Measurements from ENCODE around the gene AFTPH.

AFTPH gene

DNA sequence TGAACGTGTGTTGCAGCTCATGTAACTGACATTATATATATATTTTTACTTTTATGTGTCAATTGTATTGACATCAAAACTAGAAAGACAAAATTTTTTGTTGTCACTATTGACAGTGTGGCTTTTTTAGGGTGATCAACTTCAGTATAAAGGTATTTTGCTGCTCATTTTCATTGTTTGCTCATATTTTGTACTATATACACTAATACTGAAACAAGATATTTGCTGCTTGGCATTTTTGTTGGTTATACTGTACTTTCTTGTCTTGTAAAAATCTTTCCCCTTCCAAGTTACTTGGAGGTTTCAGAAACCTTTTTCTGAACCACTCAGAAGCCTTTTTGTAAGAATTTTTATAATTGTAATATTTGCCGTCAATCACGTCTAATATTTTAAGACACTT is 16.5 kb downstream of the AFTPH start:
- no peak for DNase-seq (ENCODE audit: low spot score)

DNA sequence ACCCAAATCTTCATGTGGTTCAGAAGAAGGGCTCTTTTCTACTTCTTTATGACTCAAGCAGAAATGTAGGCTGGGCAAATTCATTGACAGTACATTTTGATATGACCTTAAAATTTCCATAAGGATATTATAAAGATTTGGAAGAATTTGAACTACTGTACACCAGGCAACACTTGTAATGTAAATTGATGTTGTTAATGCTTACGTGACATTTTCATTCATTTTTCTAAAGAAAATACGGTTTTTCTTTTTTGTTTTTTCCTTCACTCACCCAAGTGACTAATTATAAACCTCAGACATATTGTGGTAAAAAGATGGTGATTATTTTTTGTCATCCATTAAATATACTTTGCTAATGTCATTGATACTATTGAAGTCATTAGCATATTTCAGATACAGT is 17.4 kb downstream of the AFTPH start:
- DNase-seq (ENCODE audit: low spot score) = no peak

DNA sequence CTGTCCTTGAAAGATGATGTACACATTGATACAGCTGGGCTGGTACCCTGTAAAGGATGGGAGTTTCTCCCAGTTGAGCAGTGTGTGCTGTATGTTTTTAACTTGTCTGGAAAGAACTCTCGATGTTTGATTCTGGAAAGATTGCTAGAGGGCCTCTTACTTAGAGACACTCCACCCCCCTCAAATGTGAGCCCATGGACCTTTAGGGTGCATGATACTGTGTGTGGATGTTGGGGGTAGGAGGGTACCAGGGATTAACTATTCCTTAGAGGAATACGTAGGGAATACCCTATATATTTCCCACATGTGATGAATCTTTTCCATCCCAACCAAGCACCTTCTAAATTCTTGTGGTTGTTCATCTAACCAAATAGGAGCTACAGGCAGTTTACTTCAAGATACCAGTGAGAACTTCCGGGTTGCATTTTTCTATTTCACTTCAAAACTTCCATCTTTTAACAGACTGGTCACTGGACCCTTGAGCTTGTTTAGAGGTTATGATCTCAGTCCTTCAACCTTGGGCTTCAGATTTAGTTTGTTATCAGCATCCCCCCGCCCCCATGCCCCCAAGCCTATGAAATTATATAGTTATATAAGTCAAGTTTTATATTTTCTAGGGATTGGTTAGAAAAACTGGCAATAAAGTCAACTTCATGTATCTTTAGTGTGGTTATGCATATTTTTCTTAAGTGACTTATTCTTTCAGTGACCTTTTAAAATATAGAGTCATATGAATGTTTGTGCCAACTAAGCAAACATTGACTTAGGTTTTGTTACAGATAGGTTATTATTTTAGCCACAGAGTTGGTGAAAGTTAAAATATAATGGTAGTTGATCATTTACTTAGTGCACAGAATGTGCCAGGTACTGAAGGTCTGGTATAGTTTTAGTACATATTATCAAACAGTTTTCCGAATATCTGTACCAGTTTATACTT is 18.2 kb downstream of the AFTPH start:
- DNase-seq (ENCODE audit: low spot score) = no peak

DNA sequence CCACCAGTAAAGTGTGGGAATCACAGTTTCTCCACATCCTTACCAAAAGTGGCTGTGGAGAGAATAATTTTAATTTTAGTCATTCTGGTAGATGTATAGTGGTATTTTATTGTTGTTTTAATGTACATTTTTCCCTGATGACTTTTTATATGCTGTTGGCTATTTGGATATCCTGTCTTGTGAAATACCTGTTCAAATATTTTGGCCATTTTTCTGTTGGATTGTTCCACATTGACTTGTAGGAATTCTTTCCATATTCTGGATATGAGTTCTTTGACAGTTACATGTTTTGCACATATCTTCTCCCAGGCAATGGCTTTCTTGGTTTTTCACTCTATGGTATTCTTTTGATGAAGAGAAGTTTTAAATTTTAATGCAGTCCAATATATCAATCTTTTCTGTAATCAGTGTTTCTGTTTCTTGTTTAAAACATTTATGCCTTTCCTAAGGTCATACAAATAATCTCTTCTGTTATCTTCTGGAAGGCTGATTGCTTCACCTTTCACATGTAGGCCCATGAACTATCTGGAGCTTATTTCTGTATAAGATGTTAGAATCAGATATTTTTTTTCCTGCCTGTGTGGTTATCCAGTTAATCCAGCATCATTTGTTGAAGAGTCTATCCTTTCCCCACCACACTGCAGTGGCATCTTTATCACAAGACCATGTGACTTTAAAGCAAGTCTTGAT is 19.0 kb downstream of the AFTPH start:
- no peak for DNase-seq (ENCODE audit: low spot score)

DNA sequence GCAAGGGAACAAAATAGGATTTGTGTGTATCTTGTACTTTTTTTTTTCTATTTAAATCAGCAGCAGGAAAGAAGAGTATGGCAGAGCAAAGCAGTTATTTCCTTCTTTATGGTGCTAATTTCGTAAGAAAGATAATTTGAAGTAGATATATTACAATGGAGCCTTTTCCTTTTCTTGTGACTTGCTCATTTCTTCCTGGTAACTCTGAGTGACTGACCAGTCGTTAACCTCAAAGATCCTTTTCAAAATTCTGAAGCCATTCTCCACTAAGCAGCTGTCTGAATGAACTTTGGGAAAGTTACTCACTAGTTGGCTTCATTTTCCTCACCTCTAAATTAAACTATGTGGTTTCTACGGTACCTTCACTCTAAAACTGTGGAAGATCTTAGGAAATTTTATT is 24.6 kb downstream of the AFTPH start:
- no peak for DNase-seq (ENCODE audit: low spot score)

DNA sequence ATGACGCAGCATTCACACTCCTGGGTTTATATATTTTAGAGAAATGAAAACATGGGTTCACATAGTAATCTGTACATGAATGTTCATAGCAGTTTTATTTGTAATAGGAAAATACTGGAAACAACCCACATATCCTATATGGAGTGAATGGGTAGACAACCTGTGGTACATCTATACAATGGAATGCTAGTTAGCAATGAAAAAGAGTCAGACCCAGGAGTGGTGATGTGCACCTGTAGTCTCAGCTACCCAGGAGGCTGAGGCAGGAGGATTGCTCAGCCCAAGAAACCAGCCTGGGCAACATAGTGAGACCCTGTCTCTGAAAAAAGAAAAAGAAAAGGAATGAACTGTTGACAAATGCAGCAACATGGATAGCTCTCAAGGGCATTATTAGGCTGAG is 25.9 kb downstream of the AFTPH start:
- DNase-seq (ENCODE audit: low spot score) = no peak

DNA sequence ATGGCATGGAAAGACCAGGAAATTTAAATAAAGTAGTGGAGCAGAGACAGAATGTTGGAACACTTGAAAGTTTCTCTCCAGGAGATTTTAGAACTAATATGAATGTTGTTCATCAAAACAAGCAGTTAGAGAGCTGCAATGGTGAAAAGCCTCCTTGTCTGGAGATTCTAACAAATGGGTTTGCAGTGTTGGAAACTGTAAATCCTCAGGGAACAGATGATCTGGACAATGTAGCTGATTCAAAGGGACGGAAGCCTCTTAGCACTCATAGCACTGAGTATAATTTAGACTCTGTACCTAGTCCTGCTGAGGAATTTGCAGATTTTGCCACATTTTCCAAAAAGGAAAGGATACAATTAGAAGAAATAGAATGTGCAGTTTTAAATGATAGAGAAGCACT is 27.7 kb downstream of the AFTPH start:
- DNase-seq (ENCODE audit: low spot score) = no peak

DNA sequence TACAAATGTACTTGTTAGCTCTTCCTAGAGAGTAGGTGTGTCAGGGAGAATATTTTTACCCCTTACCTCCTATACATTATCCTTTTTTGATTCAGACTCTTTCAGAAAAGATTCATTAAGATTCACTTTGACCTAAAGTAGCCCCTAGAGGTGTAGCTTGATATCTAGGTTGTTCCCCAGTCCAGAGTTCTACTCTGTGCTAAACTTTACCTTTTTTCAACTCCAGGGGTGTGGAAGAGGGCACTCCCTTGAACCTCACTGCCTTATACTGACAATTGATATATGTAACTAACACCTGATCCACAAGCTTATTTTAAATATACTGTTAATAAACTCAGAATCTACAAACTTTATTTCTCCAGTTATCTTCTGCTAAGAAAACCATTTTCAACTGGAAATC is 30.0 kb downstream of the AFTPH start:
- no peak for DNase-seq (ENCODE audit: low spot score)

DNA sequence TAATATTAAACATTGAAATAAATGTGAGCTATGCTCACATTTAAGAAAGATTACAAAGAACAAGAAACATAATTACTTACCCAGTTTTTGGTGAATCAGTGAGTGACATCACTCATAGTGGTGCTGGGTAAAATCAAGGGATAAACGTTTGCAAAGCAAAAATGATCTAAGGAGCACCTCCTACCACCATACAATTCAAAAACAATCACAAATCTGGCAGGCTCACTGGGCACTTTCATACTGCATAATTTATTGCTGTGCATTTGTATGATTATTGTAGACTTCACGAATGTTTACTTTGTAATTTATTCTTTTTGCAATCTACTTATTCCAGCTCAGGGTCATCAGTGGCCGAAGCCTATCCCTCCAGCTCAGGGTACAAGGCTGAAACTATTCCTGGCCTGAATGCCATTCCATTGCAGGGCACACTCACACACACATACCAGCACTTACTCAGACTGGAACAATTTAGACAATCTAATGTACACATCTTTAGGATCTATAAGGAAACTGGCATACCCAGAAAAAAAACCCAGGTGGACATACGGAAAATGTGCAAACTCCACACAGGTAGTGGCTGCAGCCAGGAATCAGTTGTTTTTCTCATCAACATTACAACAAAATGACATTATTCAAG is 34.4 kb downstream of the AFTPH start:
- DNase-seq (ENCODE audit: low spot score) = no peak

DNA sequence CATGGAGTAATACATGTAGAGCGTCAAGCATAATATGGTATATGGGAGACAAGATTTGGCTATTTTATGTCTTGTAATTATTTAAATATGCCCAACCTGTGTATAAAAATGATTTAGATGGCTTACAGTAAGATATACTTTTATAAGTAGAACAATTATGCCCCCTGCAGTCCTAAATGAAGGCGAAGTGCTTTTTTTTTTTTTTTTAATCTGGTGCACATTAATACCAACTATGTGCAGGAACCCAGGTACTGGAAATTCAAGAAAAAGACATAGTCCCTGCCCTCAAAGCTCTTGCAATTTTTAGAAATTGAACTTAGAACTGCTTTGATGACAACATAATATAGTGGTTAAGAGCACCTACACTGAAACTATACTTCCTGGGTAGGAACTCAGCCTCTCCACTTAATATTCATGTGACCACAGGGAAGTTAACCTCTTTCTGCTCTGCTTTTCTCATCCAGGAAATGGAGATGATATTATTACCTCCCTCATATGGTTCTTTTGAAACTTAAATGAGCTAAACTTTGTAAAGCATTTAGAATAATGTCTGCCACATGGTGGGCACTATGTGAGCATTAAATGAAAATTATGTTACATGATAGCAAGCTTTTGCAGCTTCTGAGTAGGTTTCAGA is 38.1 kb downstream of the AFTPH start:
- DNase-seq (ENCODE audit: low spot score) = peak; percentile 46

DNA sequence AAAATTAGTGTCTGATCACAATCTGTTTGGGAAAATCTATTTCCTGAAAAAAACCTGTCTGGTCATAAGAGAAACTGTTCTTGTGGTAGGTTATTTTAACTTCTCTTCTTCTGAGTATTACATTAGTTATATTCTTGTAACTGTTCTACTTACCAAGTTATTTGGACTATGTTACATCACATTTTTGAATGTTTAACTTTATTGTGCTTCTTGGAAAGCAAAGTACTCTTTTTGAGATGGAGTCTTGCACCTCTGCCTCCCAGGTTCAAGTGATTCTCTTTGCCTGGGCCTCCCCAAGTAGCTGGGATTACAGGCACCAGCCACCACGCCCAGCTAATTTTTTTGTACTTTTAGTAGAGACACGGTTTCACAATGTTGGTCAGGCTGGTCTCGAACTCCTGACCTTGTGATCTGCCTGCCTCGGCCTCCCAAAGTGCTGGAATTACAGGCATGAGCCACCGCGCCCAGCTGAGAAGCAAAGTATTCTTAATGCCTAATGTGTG is 39.4 kb downstream of the AFTPH start:
- no peak for DNase-seq (ENCODE audit: low spot score)

DNA sequence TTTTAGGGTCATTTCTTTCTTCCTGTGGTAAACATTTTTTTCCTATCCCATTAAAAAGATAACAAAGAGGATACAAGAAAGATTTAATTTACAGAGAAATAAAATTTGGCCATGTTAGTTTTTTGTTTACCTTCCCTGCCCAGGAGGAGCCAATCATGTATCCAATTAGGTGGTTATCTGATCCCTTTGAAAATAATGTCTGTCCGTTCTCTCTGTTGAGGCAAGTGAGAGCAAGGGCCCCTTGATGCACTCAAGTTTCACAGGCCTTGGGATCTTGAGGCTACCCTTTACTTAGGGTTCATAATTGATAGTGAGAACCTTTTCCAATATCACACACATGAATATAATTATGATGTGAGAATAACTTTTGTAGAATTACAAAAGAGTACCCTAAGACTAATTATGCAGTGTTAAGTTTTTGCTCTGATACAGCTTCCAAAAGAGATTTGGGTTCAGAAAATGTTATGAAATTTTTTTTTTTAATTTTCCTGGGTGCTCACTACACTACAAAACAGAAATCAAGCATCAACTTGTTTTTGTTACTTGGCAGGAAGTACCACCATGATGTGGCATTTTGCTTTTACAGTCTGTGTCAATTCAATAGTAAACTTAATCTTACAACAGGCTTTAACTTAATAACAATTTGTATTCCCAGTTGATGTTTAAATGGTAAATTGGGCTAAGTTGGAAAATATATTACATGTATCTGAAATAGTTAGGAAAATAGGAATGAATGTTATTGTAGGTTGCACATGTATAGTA is 42.0 kb downstream of the AFTPH start:
- no peak for DNase-seq (ENCODE audit: low spot score)

DNA sequence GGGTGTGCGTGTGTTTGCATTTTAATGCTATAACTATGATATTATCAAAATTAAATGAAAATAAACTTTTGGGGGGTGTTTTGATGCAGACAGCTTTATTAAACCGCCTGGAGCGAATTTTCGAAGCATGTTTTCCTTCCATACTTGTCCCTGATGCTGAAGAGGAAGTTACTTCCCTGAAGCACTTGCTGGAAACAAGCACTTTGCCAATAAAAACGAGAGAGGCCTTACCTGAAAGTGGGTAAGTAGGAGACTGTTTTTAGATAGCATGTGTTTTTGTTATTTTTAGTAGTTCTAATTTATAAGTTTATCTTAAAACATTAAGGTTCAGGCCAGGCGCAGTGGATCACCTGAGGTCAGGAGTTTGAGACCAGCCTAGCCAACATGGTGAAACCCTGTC is 43.3 kb downstream of the AFTPH start:
- no peak for DNase-seq (ENCODE audit: low spot score)

DNA sequence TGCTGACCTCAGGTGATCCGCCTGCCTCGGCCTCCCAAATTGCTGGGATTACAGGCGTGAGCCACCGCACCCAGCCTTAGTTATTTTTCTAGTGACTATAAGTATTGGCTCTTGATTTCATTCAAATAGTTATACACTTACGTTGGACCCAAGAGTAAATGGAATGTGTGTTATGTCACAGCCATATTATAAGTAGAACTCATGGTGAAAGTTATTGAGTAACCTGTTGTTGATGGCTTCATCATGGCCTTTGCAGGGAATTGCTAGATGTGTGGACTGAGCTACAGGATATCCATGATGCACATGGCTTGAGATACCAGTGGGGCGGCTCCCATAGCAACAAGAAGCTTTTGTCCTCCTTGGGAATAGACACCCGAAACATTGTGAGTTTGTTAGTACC is 44.7 kb downstream of the AFTPH start:
- DNase-seq (ENCODE audit: low spot score) = no peak

DNA sequence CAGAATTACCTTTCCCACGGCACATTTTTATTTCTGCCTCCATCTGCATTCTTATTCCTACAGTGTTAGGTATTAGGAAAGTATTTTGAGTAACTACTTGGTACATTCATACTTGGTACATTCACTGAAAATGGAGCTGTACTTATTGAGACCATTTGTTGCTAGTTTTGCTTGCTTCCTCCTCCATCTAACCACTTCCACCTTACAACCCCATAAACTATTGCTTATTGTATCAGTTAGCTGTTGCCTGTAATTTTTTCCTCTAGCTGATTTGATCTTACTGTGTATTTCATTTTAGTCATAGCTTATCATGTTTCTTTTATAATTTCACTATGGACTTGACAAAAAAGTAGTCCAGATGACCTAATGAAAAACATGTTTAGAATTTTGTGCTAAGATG is 50.7 kb downstream of the AFTPH start:
- DNase-seq (ENCODE audit: low spot score) = no peak

DNA sequence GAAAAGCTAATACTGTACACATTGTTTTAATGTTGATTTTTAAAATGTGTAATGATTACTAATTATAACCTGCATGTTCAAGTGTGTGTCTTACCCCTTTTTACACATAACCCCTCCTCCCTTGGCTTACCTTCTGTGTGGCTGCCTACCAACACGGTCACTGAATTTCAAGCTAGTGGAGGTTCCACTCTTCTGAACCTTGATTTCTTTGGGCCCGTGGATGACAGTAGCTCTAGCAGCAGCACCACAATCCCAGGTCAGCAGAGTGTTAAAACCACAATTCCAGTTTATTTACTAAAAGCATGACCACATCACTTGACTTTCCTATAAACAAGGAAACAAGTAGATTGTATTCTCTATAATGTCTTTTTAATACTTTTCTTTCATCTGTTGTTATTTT is 56.9 kb downstream of the AFTPH start:
- no peak for DNase-seq (ENCODE audit: low spot score)

DNA sequence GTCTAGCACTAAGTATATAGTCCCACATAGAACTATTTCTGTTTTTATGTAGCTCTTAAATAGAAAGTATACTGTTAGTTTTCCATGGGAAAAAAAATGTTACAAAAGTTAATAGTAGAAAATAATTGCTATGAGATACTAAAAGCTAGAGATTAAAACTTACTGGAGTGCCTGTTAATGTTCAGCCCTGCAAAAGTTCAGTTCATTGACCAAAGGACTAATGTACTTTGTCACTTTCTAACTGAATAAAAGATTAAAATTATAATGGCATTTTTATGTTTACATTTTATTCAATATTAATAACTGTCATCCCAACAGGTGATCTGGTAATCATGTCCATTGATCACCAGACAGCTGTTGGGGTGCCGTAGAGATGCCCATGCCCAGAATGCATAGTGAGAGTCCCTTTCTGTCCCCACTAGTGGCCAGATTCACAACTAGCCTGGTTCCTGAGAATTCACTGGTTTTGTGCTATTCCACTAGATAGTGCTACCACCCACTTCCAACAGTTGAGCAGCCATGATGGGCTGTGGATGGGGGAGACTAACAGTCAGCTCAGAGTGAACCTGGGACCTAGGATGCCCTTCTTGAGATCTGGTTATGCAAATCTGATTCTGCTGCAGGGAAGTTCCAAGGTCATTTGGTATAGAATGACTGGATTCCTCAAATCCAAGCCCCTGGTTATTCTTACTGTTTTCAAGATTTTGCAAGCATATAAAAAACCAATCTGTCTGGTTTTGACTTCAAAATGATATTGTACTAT is 57.8 kb downstream of the AFTPH start:
- no peak for DNase-seq (ENCODE audit: low spot score)

DNA sequence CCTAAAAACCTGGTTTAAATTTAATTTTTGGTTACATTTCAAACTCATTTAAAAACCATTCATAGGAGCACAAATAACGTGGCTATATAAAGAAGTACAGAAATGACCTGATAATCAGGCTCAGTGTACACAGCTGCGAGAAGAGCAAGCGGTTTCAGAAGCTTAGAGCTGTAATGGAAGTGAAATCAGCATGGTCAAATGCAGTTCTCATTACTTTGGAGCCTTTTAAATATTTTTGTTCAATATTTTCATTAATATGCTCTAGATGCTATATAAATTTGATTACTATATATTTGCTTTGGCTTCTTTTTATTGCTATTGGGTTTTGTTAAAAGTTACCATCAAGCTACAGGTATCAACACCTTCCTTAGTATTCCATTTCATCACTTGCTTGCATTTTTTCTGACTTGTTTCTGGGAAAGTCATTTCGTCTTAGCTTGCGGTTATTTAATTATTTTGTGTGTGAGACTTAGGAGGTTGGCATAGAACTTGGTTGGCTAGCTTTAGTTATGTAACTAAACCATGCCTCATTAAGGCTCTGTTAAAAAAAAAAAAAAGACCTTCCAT is 58.7 kb downstream of the AFTPH start:
- DNase-seq (ENCODE audit: low spot score) = no peak

DNA sequence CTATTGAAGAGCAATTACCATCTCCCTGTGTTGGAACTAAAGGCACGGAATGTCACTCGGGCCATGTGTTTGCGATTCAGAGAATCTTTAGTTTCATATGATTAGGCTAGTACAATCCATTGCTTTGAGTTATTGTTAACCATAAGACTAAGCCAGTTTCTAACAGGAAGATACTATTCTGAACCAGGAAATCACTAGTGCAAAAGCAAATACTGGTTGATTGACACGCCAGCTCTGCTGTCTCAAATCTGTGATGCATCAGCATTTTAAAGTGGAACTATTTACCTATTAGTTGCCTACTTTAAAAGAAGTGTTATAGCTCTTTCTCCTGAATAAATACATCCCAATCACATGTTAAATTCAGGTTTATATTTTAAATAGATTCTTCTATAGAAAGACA is 61.9 kb downstream of the AFTPH start:
- no peak for DNase-seq (ENCODE audit: low spot score)

DNA sequence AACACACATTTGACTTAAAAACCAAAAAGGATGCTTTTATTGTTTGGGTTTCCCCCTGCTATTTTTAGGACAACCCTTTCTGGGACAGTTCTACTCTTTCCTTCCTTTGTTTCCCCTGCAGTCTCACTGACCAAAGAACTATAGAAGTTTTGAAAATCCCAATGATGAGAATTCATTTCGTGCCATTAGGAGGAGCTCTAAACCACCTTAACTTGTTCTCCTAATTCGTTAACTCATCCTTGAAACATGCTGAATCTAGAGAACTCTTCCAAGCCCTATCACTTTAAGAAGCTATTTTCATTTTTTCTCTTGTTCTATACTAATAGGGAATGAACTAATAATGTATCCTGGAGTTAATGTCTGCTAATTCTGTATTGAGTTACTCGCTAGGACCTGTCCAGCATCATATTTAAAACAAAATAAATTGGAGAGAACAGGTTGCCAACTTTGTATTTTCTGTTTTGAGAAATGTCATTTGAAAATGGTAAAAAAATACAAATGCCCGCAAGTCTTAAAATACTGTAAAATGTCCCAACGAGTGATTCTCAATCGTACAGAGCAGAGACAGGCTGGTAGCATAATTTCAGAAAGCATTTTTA is 62.9 kb downstream of the AFTPH start:
- peak; percentile 40 for DNase-seq (ENCODE audit: low spot score)
